Esophagus muscularis mucosa (tissue), 4 donors: ENCODE measurements around the gene TAS1R3. TPM values are rescaled to one million over a fixed set of nuclear protein-coding genes. Genes with fewer than 3 reads are reported as not detected.

Experiments
- DNase-seq: peaks from one replicate; pipeline ENCODE4 v3.0.0-alpha.2; 2017; ENCODE audit errors: extremely low spot score
- H3K27ac ChIP-seq, 4 donors: fragments of 200-600 bp; sonication (generic); replicated peaks in 1 of 4; 1 replicate in 3 of 4; 2 replicates in 1 of 4; pipeline ENCODE4 v1.5.1; 2016 to 2019; ENCODE audit warnings: mild to moderate bottlenecking in 1 of 4
- H3K27me3 ChIP-seq, 4 donors: fragments of 200-600 bp; sonication (generic); one replicate each; pipeline versions ENCODE4 v1.5.1 to v1.6.0; 2016 to 2019
- H3K36me3 ChIP-seq, 4 donors: fragments of 200-600 bp; sonication (generic); one replicate each; pipeline ENCODE4 v1.5.1; 2016 to 2019
- H3K4me1 ChIP-seq, 4 donors: fragments of 200-600 bp; sonication (generic); one replicate each; pipeline ENCODE4 v1.5.1; 2016 to 2019
- H3K4me3 ChIP-seq, 4 donors: fragments of 200-600 bp; sonication (generic); 1 replicate in 2 of 4; 2 replicates in 2 of 4; pipeline ENCODE4 v1.5.1; 2016 to 2019; ENCODE audit warnings: mild to moderate bottlenecking in 4 of 4, moderate library complexity in 1 of 4
- H3K9me3 ChIP-seq, 4 donors: fragments of 200-600 bp; sonication (generic); 1 replicate in 3 of 4; 2 replicates in 1 of 4; pipeline ENCODE4 v1.5.1; 2016 to 2019
- CTCF ChIP-seq, 3 experiments: fragments of 200-600 bp in 2 of 3; fragments of 450-650 bp in 1 of 3; sonication (generic) in 2 of 3; IDR thresholded peaks; one replicate each; pipeline ENCODE4 v1.5.1; 2017 to 2019; ENCODE audit warnings: antibody characterized with exemption in 3 of 3, mild to moderate bottlenecking in 2 of 3, moderate library complexity in 1 of 3
- EP300 ChIP-seq: sonication (generic); formaldehyde crosslinking; IDR thresholded peaks from one replicate; pipeline ENCODE4 v1.6.1; 2017; ENCODE audit warnings: antibody characterized with exemption
- POLR2A ChIP-seq: fragments of 450-650 bp; IDR thresholded peaks from one replicate; pipeline ENCODE4 v1.6.1; 2017; ENCODE audit warnings: antibody characterized with exemption, moderate library complexity, mild to moderate bottlenecking, low read depth
- POLR2AphosphoS5 ChIP-seq, 2 donors: sonication (generic); formaldehyde crosslinking; IDR thresholded peaks; one replicate each; pipeline ENCODE4 v1.6.1; 2017; ENCODE audit warnings: antibody characterized with exemption in 2 of 2
- WGBS: methylation state at CpG from one replicate; pipeline ENCODE4 v1.1.5; 2018; 5-methylcytosine and 5-hydroxymethylcytosine counted together
- intact Hi-C: fragments of 100-400 bp; cut with DNase I; formaldehyde crosslinking; loops from one replicate; pipeline ENCODE4 v1.15.1; 2023
- total RNA-seq, 4 donors: library from RNA; depleted of rRNA; stranded (reverse); fragments of >200 nt; gene quantifications; one replicate each; pipeline versions ENCODE4 v1.1.0 to v1.2.1, GENCODE V29; 2016

The TAS1R3 gene
- total RNA-seq, 4 donors from 2014 or later = 0.17 to 0.32 TPM; not detected in 2

- Histone ChIP-seq H3K36me3 (peaks cover 14 to 45% (median 31%) of the 10 kb centered on the region in 4 donors), H3K27ac (peak overlapping the region in 1 of 4 donors; percentile 92), H3K27me3 (no peaks in the 10 kb centered on the region), H3K9me3 (no peaks in the 10 kb centered on the region), H3K4me1 (peaks cover 60 to 65% (median 62%) of the 10 kb centered on the region in 4 donors), H3K4me3 (peak overlapping the region; percentile 67 to 99 (median 80))
- WGBS = 78% methylated on average over 6 of the region's 8 CpGs
- DNase-seq = no peak
- TF ChIP-seq POLR2A (no peak), CTCF (IDR thresholded peaks at IDR 0.05) (no peak), EP300 (no peak), POLR2AphosphoS5 (IDR thresholded peaks at IDR 0.05) (no peak)
- intact Hi-C loops = no loop called here
Measured at GRCh38 chr1:1326075-1326605, 4.9 kb upstream of the TAS1R3 start.

GRCh38 chr1:1327291-1327690, 3.8 kb upstream of the TAS1R3 start:
- Histone ChIP-seq H3K4me1 (peaks cover 52 to 58% (median 54%) of the 10 kb centered on the region in 4 donors), H3K9me3 (no peaks in the 10 kb centered on the region), H3K36me3 (peaks cover 14 to 35% (median 27%) of the 10 kb centered on the region in 4 donors), H3K27me3 (no peaks in the 10 kb centered on the region), H3K4me3 (no peak overlapping the region), H3K27ac (no peak overlapping the region)
- no peak for DNase-seq
- intact Hi-C loops = no loop called here
- 93% methylated on average over 39 of the region's 40 CpGs for WGBS
- TF ChIP-seq POLR2AphosphoS5 (IDR thresholded peaks at IDR 0.05) = no peak
- TF ChIP-seq POLR2A = no peak
- no peak for TF ChIP-seq EP300
- no peak for TF ChIP-seq CTCF (IDR thresholded peaks at IDR 0.05)

- Histone ChIP-seq H3K36me3 (peaks cover 14 to 33% (median 26%) of the 10 kb centered on the region in 4 donors), H3K27me3 (no peaks in the 10 kb centered on the region), H3K27ac (no peak overlapping the region), H3K4me1 (peaks cover 43 to 49% (median 44%) of the 10 kb centered on the region in 4 donors), H3K4me3 (no peak overlapping the region), H3K9me3 (no peaks in the 10 kb centered on the region)
- no peak for TF ChIP-seq POLR2AphosphoS5 (IDR thresholded peaks at IDR 0.05)
- no peak for TF ChIP-seq EP300
- TF ChIP-seq POLR2A = no peak
- TF ChIP-seq CTCF (IDR thresholded peaks at IDR 0.05) = no peak
- intact Hi-C loops = no loop called here
- no peak for DNase-seq
- WGBS = 69% methylated on average over 11 of the region's 15 CpGs
Measured at GRCh38 chr1:1328254-1328653, 2.8 kb upstream of the TAS1R3 start.

- no peak overlapping the region for H3K27ac ChIP-seq
- H3K4me1 ChIP-seq = peaks cover 37 to 48% (median 40%) of the 10 kb centered on the region in 4 donors
- no peak for DNase-seq
- WGBS = 90% methylated on average over 45 of the region's 58 CpGs
- TF ChIP-seq POLR2A = no peak
- TF ChIP-seq POLR2AphosphoS5 (IDR thresholded peaks at IDR 0.05) = peak in 1 of 2 donors; percentile 51
- H3K27me3 ChIP-seq = no peaks in the 10 kb centered on the region
- H3K9me3 ChIP-seq = no peaks in the 10 kb centered on the region
- intact Hi-C loops = no loop called here
- H3K36me3 ChIP-seq = peaks cover 14 to 33% (median 26%) of the 10 kb centered on the region in 4 donors
- no peak overlapping the region for H3K4me3 ChIP-seq
Measured at GRCh38 chr1:1329304-1330210, 1.5 kb upstream of the TAS1R3 start.
